GM12878 (cell line): ENCODE measurements around the gene DIDO1. TPM values are rescaled to one million over a fixed set of nuclear protein-coding genes. Genes with fewer than 3 reads are reported as not detected.

Experiments used
- DPF2 ChIP-seq: fragments of 450-650 bp; IDR thresholded peaks from 2 replicates; pipeline ENCODE4 v1.6.1; 2017; ENCODE audit warnings: mild to moderate bottlenecking
- FOXM1 ChIP-seq: IDR thresholded peaks from 2 replicates; pipeline ENCODE4 v1.6.1; 2012; ENCODE audit warnings: low read depth, mild to moderate bottlenecking, inconsistent platforms, low read length, moderate library complexity
- KLF5 ChIP-seq: fragments of 450-650 bp; IDR thresholded peaks from 2 replicates; pipeline ENCODE4 v1.6.1; 2014; ENCODE audit warnings: mild to moderate bottlenecking; ENCODE audit not compliant: partially characterized antibody
- MEF2B ChIP-seq: fragments of 450-650 bp; IDR thresholded peaks from 2 replicates; pipeline ENCODE4 v1.6.1; 2018; ENCODE audit warnings: mild to moderate bottlenecking, moderate library complexity; ENCODE audit not compliant: partially characterized antibody, poor library complexity, severe bottlenecking
- MXI1 ChIP-seq: fragments of 150-350 bp; IDR thresholded peaks from 2 replicates; pipeline ENCODE4 v1.6.1; 2011; ENCODE audit warnings: low read depth, mild to moderate bottlenecking, inconsistent platforms, low read length, improper control_type of control experiment
- NR2F1 ChIP-seq: fragments of 450-650 bp; conservative IDR thresholded peaks from 2 replicates; pipeline ENCODE4 v1.6.1; 2017; ENCODE audit warnings: mild to moderate bottlenecking
- SIN3A ChIP-seq: IDR thresholded peaks from 2 replicates; pipeline ENCODE4 v1.6.1; 2012; ENCODE audit warnings: low read depth, low read length, improper control_type of control experiment
- TAF1 ChIP-seq: IDR thresholded peaks from 2 replicates; pipeline ENCODE4 v1.6.1; 2011; ENCODE audit warnings: mild to moderate bottlenecking, low read depth, low read length, borderline replicate concordance
- polyA plus RNA-seq, 11 experiments: library from polyadenylated mRNA; depleted of rRNA in 4 of 11; unstranded in 6 of 11; stranded (reverse) in 5 of 11; fragments of >200 nt; fragmentation: Nextera tagmentation in 4 of 11; fragmentation: Illumina TruSeq in 1 of 11; extraction: Ambion mirVana in 4 of 11; extraction: Trizol in 1 of 11; gene quantifications; 1 replicate in 1 of 11; 2 replicates in 10 of 11; pipeline versions ENCODE4 v1.2.1 to v1.2.3, GENCODE V29; 2011 to 2016; ENCODE audit warnings: inconsistent platforms in 2 of 11, missing spikeins in 2 of 11, low read depth in 1 of 11
- total RNA-seq, 4 experiments: library from RNA; depleted of rRNA in 3 of 4; stranded (reverse); fragments of >200 nt in 3 of 4; fragmentation: Illumina TruSeq in 1 of 4; extraction: Trizol in 1 of 4; gene quantifications; 2 replicates each; pipeline versions ENCODE4 v1.2.1 to v1.2.3, GENCODE V29; 2013 to 2021
- TF ChIP-seq, protein P1 (sequence below): fragments of 450-650 bp; IDR thresholded peaks from 2 replicates; pipeline ENCODE4 v1.6.1; 2018; ENCODE audit warnings: borderline replicate concordance, mild to moderate bottlenecking; ENCODE audit not compliant: partially characterized antibody
- TF ChIP-seq, protein P2 (sequence below): fragments of 150-350 bp; IDR thresholded peaks from 2 replicates; pipeline ENCODE4 v1.6.1; 2014; ENCODE audit warnings: mild to moderate bottlenecking, low read depth, low read length
- TF ChIP-seq, protein P3 (sequence below): fragments of 450-650 bp; IDR thresholded peaks from 2 replicates; pipeline ENCODE4 v1.6.1; 2016; ENCODE audit warnings: mild to moderate bottlenecking

The DIDO1 gene
- total and polyA plus RNA-seq, 10 of the 15 experiments (the other 5 are each of a cell fraction or from before 2014, with no cell fraction given): 5.5 to 56.4 (median 38.4) TPM

DNA sequence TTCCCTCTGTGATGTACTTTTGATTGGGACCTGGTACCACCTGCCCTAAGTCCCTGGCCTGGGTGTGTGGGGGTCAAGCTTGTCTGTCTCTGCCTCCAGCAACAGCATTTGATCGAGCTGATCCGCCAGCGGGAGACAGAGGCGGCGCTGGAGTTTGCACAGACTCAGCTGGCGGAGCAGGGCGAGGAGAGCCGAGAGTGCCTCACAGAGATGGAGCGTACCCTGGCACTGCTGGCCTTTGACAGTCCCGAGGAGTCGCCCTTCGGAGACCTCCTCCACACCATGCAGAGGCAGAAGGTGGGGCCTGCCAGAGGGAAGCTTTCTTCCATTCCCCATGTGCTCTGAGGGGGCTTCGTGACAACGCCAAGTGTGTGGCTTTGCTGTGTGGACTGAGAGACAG, 17.1 kb upstream of the DIDO1 start (continued):
- TF ChIP-seq, protein P1, sequence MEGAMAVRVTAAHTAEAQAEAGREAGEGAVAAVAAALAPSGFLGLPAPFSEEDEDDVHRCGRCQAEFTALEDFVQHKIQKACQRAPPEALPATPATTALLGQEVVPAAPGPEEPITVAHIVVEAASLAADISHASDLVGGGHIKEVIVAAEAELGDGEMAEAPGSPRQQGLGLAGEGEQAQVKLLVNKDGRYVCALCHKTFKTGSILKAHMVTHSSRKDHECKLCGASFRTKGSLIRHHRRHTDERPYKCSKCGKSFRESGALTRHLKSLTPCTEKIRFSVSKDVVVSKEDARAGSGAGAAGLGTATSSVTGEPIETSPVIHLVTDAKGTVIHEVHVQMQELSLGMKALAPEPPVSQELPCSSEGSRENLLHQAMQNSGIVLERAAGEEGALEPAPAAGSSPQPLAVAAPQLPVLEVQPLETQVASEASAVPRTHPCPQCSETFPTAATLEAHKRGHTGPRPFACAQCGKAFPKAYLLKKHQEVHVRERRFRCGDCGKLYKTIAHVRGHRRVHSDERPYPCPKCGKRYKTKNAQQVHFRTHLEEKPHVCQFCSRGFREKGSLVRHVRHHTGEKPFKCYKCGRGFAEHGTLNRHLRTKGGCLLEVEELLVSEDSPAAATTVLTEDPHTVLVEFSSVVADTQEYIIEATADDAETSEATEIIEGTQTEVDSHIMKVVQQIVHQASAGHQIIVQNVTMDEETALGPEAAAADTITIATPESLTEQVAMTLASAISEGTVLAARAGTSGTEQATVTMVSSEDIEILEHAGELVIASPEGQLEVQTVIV: no peak
- TF ChIP-seq DPF2 (no peak), KLF5 (no peak), FOXM1 (no peak), TAF1 (no peak), MXI1 (no peak), SIN3A (no peak), NR2F1 (no peak), MEF2B (no peak)
- TF ChIP-seq, protein P2, sequence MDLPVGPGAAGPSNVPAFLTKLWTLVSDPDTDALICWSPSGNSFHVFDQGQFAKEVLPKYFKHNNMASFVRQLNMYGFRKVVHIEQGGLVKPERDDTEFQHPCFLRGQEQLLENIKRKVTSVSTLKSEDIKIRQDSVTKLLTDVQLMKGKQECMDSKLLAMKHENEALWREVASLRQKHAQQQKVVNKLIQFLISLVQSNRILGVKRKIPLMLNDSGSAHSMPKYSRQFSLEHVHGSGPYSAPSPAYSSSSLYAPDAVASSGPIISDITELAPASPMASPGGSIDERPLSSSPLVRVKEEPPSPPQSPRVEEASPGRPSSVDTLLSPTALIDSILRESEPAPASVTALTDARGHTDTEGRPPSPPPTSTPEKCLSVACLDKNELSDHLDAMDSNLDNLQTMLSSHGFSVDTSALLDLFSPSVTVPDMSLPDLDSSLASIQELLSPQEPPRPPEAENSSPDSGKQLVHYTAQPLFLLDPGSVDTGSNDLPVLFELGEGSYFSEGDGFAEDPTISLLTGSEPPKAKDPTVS: no peak
- TF ChIP-seq, protein P3, sequence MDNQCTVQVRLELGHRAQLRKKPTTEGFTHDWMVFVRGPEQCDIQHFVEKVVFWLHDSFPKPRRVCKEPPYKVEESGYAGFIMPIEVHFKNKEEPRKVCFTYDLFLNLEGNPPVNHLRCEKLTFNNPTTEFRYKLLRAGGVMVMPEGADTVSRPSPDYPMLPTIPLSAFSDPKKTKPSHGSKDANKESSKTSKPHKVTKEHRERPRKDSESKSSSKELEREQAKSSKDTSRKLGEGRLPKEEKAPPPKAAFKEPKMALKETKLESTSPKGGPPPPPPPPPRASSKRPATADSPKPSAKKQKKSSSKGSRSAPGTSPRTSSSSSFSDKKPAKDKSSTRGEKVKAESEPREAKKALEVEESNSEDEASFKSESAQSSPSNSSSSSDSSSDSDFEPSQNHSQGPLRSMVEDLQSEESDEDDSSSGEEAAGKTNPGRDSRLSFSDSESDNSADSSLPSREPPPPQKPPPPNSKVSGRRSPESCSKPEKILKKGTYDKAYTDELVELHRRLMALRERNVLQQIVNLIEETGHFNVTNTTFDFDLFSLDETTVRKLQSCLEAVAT: no peak
- TF ChIP-seq, all 136 proteins: peak for 0
